GM19452 (cell line): Measurements from ENCODE around the gene FAM53A.

Experiments used
- ATAC-seq: cut with Tn5 transposase; IDR thresholded peaks from one replicate; pipeline ENCODE4 v1.9.1; 2021; ENCODE audit not compliant: unreplicated experiment

FAM53A gene

GRCh38 chr4:1594871-1595788, 89.0 kb downstream of the FAM53A start:
- ATAC-seq, result no peak

GRCh38 chr4:1593881-1594345, 90.2 kb downstream of the FAM53A start:
- no peak for ATAC-seq

GRCh38 chr4:1593458-1593857, 90.7 kb downstream of the FAM53A start:
- no peak for ATAC-seq

- no peak for ATAC-seq
These were observed 91.2 kb downstream of the FAM53A start for GRCh38 chr4:1592709-1593417.

GRCh38 chr4:1592068-1592708, 91.9 kb downstream of the FAM53A start:
- no peak for ATAC-seq

- ATAC-seq, result no peak
These were observed 93.0 kb downstream of the FAM53A start for GRCh38 chr4:1591107-1591506.

- ATAC-seq, result no peak
These were observed 93.9 kb downstream of the FAM53A start for GRCh38 chr4:1590244-1590643.
